ENCODE results near the gene SLC16A10. TPM values are rescaled to one million over a fixed set of nuclear protein-coding genes. Genes with fewer than 3 reads are reported as not detected.

The SLC16A10 gene
- total and polyA plus RNA-seq, 2 of the 8 experiments (the other 6 are each of a cell fraction or from before 2014, with no cell fraction given): 18.6 to 23.2 TPM

DNA sequence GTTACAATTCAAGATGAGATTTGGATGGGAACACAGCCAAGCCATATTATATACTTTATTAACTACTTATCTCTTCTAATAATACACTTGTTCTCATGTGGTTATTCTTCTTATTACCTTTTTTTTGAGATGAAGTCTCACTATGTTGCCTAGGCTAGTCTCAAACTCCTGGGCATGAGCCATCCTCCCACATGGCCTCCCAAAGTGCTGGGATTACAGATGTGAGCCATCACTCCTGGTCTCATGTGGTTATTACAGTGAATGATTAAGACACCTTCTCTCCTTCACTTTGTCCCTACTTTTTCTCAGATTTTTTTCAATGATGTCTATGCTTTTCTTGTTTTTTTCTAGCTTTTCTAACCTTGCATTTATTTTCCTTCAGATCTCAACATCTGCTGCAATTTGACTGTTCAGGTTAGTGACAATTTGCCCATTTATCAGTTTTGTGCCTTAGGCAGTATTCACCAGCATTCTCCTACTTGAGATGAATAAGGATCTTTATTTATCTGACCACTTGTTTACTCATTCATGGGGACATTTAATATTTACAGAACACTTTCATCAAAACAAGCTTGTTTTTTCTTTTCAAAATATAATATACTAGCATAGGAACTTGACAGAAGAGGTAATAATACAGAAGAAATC lies 105.7 kb downstream of the SLC16A10 start (continued):
- TF ChIP-seq, protein P1, sequence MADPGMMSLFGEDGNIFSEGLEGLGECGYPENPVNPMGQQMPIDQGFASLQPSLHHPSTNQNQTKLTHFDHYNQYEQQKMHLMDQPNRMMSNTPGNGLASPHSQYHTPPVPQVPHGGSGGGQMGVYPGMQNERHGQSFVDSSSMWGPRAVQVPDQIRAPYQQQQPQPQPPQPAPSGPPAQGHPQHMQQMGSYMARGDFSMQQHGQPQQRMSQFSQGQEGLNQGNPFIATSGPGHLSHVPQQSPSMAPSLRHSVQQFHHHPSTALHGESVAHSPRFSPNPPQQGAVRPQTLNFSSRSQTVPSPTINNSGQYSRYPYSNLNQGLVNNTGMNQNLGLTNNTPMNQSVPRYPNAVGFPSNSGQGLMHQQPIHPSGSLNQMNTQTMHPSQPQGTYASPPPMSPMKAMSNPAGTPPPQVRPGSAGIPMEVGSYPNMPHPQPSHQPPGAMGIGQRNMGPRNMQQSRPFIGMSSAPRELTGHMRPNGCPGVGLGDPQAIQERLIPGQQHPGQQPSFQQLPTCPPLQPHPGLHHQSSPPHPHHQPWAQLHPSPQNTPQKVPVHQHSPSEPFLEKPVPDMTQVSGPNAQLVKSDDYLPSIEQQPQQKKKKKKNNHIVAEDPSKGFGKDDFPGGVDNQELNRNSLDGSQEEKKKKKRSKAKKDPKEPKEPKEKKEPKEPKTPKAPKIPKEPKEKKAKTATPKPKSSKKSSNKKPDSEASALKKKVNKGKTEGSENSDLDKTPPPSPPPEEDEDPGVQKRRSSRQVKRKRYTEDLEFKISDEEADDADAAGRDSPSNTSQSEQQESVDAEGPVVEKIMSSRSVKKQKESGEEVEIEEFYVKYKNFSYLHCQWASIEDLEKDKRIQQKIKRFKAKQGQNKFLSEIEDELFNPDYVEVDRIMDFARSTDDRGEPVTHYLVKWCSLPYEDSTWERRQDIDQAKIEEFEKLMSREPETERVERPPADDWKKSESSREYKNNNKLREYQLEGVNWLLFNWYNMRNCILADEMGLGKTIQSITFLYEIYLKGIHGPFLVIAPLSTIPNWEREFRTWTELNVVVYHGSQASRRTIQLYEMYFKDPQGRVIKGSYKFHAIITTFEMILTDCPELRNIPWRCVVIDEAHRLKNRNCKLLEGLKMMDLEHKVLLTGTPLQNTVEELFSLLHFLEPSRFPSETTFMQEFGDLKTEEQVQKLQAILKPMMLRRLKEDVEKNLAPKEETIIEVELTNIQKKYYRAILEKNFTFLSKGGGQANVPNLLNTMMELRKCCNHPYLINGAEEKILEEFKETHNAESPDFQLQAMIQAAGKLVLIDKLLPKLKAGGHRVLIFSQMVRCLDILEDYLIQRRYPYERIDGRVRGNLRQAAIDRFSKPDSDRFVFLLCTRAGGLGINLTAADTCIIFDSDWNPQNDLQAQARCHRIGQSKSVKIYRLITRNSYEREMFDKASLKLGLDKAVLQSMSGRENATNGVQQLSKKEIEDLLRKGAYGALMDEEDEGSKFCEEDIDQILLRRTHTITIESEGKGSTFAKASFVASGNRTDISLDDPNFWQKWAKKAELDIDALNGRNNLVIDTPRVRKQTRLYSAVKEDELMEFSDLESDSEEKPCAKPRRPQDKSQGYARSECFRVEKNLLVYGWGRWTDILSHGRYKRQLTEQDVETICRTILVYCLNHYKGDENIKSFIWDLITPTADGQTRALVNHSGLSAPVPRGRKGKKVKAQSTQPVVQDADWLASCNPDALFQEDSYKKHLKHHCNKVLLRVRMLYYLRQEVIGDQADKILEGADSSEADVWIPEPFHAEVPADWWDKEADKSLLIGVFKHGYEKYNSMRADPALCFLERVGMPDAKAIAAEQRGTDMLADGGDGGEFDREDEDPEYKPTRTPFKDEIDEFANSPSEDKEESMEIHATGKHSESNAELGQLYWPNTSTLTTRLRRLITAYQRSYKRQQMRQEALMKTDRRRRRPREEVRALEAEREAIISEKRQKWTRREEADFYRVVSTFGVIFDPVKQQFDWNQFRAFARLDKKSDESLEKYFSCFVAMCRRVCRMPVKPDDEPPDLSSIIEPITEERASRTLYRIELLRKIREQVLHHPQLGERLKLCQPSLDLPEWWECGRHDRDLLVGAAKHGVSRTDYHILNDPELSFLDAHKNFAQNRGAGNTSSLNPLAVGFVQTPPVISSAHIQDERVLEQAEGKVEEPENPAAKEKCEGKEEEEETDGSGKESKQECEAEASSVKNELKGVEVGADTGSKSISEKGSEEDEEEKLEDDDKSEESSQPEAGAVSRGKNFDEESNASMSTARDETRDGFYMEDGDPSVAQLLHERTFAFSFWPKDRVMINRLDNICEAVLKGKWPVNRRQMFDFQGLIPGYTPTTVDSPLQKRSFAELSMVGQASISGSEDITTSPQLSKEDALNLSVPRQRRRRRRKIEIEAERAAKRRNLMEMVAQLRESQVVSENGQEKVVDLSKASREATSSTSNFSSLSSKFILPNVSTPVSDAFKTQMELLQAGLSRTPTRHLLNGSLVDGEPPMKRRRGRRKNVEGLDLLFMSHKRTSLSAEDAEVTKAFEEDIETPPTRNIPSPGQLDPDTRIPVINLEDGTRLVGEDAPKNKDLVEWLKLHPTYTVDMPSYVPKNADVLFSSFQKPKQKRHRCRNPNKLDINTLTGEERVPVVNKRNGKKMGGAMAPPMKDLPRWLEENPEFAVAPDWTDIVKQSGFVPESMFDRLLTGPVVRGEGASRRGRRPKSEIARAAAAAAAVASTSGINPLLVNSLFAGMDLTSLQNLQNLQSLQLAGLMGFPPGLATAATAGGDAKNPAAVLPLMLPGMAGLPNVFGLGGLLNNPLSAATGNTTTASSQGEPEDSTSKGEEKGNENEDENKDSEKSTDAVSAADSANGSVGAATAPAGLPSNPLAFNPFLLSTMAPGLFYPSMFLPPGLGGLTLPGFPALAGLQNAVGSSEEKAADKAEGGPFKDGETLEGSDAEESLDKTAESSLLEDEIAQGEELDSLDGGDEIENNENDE (IDR thresholded peaks at IDR 0.05; ENCODE audit: insufficient replicate concordance, low read length): no peak
- TF ChIP-seq CEBPB (IDR thresholded peaks at IDR 0.05; ENCODE audit: low read depth, low read length) (no peak), POLR2A (IDR thresholded peaks at IDR 0.05; ENCODE audit: control extremely low read depth in 1 of 2, low read depth in 2 of 2, low read length in 2 of 2) (no peak), TEAD4 (IDR thresholded peaks at IDR 0.05; ENCODE audit: low read depth, low read length) (no peak)
- TF ChIP-seq, protein P2, sequence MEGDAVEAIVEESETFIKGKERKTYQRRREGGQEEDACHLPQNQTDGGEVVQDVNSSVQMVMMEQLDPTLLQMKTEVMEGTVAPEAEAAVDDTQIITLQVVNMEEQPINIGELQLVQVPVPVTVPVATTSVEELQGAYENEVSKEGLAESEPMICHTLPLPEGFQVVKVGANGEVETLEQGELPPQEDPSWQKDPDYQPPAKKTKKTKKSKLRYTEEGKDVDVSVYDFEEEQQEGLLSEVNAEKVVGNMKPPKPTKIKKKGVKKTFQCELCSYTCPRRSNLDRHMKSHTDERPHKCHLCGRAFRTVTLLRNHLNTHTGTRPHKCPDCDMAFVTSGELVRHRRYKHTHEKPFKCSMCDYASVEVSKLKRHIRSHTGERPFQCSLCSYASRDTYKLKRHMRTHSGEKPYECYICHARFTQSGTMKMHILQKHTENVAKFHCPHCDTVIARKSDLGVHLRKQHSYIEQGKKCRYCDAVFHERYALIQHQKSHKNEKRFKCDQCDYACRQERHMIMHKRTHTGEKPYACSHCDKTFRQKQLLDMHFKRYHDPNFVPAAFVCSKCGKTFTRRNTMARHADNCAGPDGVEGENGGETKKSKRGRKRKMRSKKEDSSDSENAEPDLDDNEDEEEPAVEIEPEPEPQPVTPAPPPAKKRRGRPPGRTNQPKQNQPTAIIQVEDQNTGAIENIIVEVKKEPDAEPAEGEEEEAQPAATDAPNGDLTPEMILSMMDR (IDR thresholded peaks at IDR 0.05; ENCODE audit: control extremely low read depth in 1 of 3, insufficient read depth in 1 of 3, low read depth in 1 of 3, low read length in 3 of 3): no peak
